Measurements from ENCODE around the gene WASHC4. TPM values are rescaled to one million over a fixed set of nuclear protein-coding genes. Genes with fewer than 3 reads are reported as not detected.

The WASHC4 gene
- total RNA-seq, 1 experiment from 2014 or later, result 66.6 TPM

DNA sequence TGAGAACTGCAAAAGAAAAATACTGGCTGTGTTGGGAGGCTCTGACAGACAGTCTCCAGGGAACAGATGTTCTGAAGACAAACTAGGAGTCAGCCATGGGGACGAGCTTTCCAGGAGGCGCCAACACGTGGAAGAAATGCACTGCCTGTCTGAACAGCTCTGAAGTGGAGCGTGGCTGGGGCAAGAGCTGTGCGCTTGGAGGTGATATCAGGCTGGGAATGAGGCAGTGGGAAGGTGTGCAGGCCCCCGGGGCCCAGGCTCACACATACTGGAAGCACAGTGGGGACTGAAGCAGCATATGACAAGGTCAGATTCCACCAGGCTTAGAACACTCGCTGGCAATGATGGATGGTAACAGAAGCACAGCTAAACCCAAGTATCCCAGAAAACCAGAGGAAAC is 110.9 kb downstream of the WASHC4 start:
- no peak for DNase-seq (ENCODE audit: low read depth, low spot score)
- in situ Hi-C loops (cut with HindIII; ENCODE audit: low pct_unique_long_range_greater_than_20kb, low sequenced_read_pairs), result no loop called here

Other genes starting within 250 kb of the WASHC4 start
- gene SLC41A2, start 149.4 kb upstream of the WASHC4 start, total RNA-seq (2014; rRNA removed; shearing (Covaris generic)), result 2.8 and 8.5 TPM in 2 replicates
- gene NOPCHAP1, start 121.4 kb upstream of the WASHC4 start, total RNA-seq (2014; rRNA removed; shearing (Covaris generic)), result 29.0 and 34.0 TPM in 2 replicates
- 4.2 and 4.4 TPM in 2 replicates for gene ALDH1L2, start 23.3 kb upstream of the WASHC4 start, total RNA-seq (2014; rRNA removed; shearing (Covaris generic))
- gene APPL2, start 128.4 kb downstream of the WASHC4 start, total RNA-seq (2014; rRNA removed; shearing (Covaris generic)), result 34.4 and 37.3 TPM in 2 replicates
- gene C12orf75, start 223.0 kb downstream of the WASHC4 start, total RNA-seq (2014; rRNA removed; shearing (Covaris generic)), result 2.1 and 4.2 TPM in 2 replicates

All from SK-MEL-5 (cell line).